H1 (cell line): ENCODE data around the gene PROSER1. TPM values are rescaled to one million over a fixed set of nuclear protein-coding genes. Genes with fewer than 3 reads are reported as not detected.

ENCODE experiments used
- CBX8 ChIP-seq: fragments of 300-800, 300-1000 bp; sonication (generic); IDR thresholded peaks from 2 replicates; pipeline ENCODE4 v1.7.1; 2016; ENCODE audit warnings: low read depth, low read length, borderline replicate concordance
- polyA plus RNA-seq, 7 experiments: library from polyadenylated mRNA; depleted of rRNA in 3 of 7; stranded (reverse) in 5 of 7; unstranded in 2 of 7; fragments of >200 nt in 5 of 7; fragments of 200-250 nt in 2 of 7; gene quantifications; 1 replicate in 5 of 7; 2 replicates in 1 of 7; 4 replicates in 1 of 7; pipeline versions ENCODE4 v1.2.1 to v1.2.3, GENCODE V29; 2011 to 2013; ENCODE audit warnings: missing spikeins in 2 of 7, mixed read lengths in 2 of 7
- total RNA-seq: library from RNA; stranded (reverse); fragmentation: NEBNext Ultra II Directional; extraction: Animal tissue kit (Norgen Biotek cat#: 25700); gene quantifications from 2 replicates; pipeline ENCODE4 v1.2.1, GENCODE V29; 2021

The PROSER1 gene
- total and polyA plus RNA-seq, 2 of the 8 experiments (the other 6 are each of a cell fraction or from before 2014, with no cell fraction given), result 99.2 to 116 TPM

- no peak for TF ChIP-seq CBX8
- TF ChIP-seq, all 59 proteins: peak for 0
Measured at GRCh38 chr13:38979891-38980749, 57.8 kb downstream of the PROSER1 start (continued).
